ENCODE measurements around the gene PRR22. TPM values are rescaled to one million over a fixed set of nuclear protein-coding genes. Genes with fewer than 3 reads are reported as not detected.

Gene PRR22
- 0.44 and 0.50 TPM in 2 replicates for total RNA-seq

GRCh38 chr19:5784581-5785147, at the start of gene PRR22:
Gene PRR22, minus strand, starts transcription at chr19:5784746. Its CDS starts 86 bp downstream, at chr19:5784660.

GRCh38 chr19:5804516-5805461, 20.2 kb upstream of the PRR22 start, which contains the start of gene NRTN:
Gene NRTN, plus strand, starts transcription at chr19:5805067. Its CDS starts 19,099 bp downstream, at chr19:5824166.

DNA sequence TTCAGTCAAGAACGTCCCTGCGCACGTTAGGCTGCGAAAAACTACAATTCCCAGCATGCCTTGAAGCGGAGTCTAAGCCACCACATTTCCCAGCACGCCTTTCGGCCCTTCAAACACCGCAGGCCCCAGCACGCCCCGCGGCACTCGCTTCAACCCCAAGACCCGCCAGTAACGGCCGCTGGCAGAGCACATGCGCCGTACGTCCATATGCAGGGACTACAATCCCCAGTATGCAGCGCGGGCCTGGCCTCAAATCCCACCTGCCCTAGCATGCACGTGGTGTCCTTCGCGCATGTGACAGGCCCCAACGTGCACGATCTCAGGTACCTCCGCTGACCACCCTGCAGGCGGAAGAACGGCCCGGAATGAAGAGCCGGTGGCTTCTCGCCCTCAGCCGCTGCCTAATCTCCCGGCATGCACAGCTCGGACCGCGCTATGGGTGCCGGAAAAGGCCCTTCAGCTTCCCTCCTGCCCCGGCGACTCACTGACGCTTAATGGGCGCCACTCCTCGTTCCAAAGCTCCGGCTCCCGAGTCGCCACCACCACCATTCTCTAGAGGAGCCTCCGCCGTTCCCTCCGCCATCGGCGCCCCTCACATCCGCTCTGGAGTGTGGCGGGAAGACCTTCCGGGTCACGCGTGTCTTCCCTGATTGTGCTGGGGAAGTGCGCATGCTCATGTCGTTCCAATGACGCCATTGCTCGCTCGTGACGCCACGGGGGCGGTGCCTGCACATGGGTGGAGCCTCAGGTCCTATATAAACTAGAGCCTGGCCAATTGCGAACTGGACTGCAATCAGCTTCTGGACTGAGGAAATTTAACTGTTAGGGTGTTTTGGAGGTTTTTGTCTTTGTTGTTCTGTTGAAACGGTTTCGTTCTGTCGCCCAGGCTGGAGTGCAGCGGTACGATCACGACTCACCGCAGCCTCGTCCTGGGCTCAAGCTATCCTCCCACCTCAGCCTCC, 6.3 kb upstream of the PRR22 start, which contains the start of gene DUS3L:
Gene DUS3L, minus strand, starts transcription at position 605 of the 962 bp plus-strand sequence. Its CDS starts 22 bp downstream, at position 583.

Other genes starting within 250 kb of the PRR22 start
- gene TINCR, start 216.8 kb downstream of the PRR22 start, total RNA-seq = 0.17 TPM in 1 of 2 replicates, not detected in the other
- 34.9 and 35.3 TPM in 2 replicates for gene SAFB2, start 162.0 kb downstream of the PRR22 start, total RNA-seq
- gene SAFB, start 161.7 kb downstream of the PRR22 start, total RNA-seq = 54.3 and 74.8 TPM in 2 replicates
- gene MICOS13, start 104.2 kb downstream of the PRR22 start, total RNA-seq = 28.1 and 29.5 TPM in 2 replicates
- 10.9 and 27.3 TPM in 2 replicates for gene HSD11B1L, start 103.7 kb downstream of the PRR22 start, total RNA-seq
- 387 and 403 TPM in 2 replicates for gene RPL36, start 94.5 kb downstream of the PRR22 start, total RNA-seq
- 107 and 126 TPM in 2 replicates for gene LONP1, start 64.6 kb downstream of the PRR22 start, total RNA-seq
- gene CATSPERD, start 64.1 kb downstream of the PRR22 start, total RNA-seq = not detected in 2 replicates
- 23.3 and 27.6 TPM in 2 replicates for gene DUS3L, start 6.4 kb upstream of the PRR22 start, total RNA-seq
- gene NRTN, start 20.3 kb upstream of the PRR22 start, total RNA-seq = 0.50 TPM in 1 of 2 replicates, not detected in the other
- gene FUT6, start 55.0 kb upstream of the PRR22 start, total RNA-seq = not detected in 2 replicates
- not detected in 2 replicates for gene FUT3, start 66.7 kb upstream of the PRR22 start, total RNA-seq
- gene FUT5, start 85.8 kb upstream of the PRR22 start, total RNA-seq = not detected in 2 replicates
- gene NDUFA11, start 119.0 kb upstream of the PRR22 start, total RNA-seq = 290 and 337 TPM in 2 replicates
- 8.6 and 11.1 TPM in 2 replicates for gene VMAC, start 120.1 kb upstream of the PRR22 start, total RNA-seq
- 4.9 and 6.0 TPM in 2 replicates for gene CAPS, start 129.5 kb upstream of the PRR22 start, total RNA-seq
- gene RANBP3, start 193.4 kb upstream of the PRR22 start, total RNA-seq = 52.1 and 76.6 TPM in 2 replicates

All from smooth muscle cell of trachea (primary cell).